A673 (cell line): ENCODE data around the gene BHLHE23.

Source experiments
- EZH2 ChIP-seq: fragments of 200-600 bp; sonication (generic); IDR thresholded peaks from 2 replicates; pipeline ENCODE4 v1.6.1; 2017; ENCODE audit warnings: borderline replicate concordance, low read depth, mild to moderate bottlenecking, mixed read lengths, antibody characterized with exemption, low read length; ENCODE audit not compliant: poor library complexity, severe bottlenecking
- TF ChIP-seq, protein P1 (sequence below): fragments of 300-800, 200-600 bp; sonication (generic); conservative IDR thresholded peaks from 2 replicates; pipeline ENCODE4 v1.5.1; 2017; ENCODE audit warnings: low read depth, mild to moderate bottlenecking, antibody characterized with exemption, low read length, moderate library complexity, mixed read lengths

DNA sequence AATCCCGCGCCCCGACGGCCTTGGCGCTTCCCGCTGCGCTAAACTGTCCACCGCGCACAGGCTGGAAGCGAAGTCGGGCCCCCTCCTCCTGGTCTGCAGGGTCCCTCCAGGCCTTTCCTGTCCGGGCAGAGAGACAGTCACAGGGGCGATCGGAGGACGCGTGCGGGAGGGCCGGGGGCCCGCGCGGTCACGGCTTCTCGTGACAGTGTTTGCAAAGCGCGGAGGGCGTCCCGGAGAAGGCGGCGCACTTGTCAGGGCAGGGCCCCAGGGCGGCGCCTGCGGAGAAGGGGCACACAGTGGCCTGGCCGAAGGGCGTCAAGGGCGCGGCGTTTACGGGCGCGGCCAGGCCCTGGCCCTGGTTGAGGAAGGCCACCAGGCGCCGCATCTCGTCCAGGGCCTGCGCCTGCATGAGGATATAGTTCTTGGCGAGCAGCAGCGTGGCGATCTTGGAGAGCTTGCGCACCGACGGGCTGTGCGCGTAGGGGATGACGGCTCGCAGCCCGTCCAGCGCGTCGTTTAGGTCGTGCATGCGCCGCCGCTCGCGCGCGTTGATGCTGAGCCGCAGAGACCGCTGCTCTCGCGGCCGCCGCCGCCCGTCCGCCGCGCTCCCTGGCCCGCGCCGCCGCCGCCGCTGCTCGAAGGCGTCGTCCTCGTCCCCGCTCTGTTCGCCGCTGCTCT is 763 bp downstream of the BHLHE23 start:
- TF ChIP-seq EZH2: peak; percentile 94
- TF ChIP-seq, protein P1, sequence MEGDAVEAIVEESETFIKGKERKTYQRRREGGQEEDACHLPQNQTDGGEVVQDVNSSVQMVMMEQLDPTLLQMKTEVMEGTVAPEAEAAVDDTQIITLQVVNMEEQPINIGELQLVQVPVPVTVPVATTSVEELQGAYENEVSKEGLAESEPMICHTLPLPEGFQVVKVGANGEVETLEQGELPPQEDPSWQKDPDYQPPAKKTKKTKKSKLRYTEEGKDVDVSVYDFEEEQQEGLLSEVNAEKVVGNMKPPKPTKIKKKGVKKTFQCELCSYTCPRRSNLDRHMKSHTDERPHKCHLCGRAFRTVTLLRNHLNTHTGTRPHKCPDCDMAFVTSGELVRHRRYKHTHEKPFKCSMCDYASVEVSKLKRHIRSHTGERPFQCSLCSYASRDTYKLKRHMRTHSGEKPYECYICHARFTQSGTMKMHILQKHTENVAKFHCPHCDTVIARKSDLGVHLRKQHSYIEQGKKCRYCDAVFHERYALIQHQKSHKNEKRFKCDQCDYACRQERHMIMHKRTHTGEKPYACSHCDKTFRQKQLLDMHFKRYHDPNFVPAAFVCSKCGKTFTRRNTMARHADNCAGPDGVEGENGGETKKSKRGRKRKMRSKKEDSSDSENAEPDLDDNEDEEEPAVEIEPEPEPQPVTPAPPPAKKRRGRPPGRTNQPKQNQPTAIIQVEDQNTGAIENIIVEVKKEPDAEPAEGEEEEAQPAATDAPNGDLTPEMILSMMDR: no peak
